ENCODE measurements around the gene NGEF. TPM values are rescaled to one million over a fixed set of nuclear protein-coding genes. Genes with fewer than 3 reads are reported as not detected.
"Not testable (repeated sequence)": the region's sequence is repeated elsewhere in the genome, so short reads cannot be mapped to it uniquely, and the experiment has no call there.

NGEF gene
- total RNA-seq, 1 experiment from 2014 or later = 3.9 TPM

GRCh38 chr2:232863996-232864395, 149.1 kb downstream of the NGEF start:
- DNase-seq = no peak
- Histone ChIP-seq H3K36me3 (replicated peaks; ENCODE audit: control insufficient read depth, insufficient read depth, low read length) (no peaks in the 10 kb centered on the region), H3K27me3 (ENCODE audit: control insufficient read depth, insufficient read depth, low read length) (no peaks in the 10 kb centered on the region), H3K4me3 (ENCODE audit: insufficient read depth, low read depth, low read length) (no peak overlapping the region)

- H3K4me3 ChIP-seq (ENCODE audit: insufficient read depth, low read depth, low read length) = no peak overlapping the region
- H3K36me3 ChIP-seq (replicated peaks; ENCODE audit: control insufficient read depth, insufficient read depth, low read length) = peaks cover 12% of the 10 kb centered on the region
- H3K27me3 ChIP-seq (ENCODE audit: control insufficient read depth, insufficient read depth, low read length) = no peaks in the 10 kb centered on the region
- DNase-seq = no peak
These were observed 151.7 kb downstream of the NGEF start for GRCh38 chr2:232861353-232861752.

GRCh38 chr2:232860593-232861241, 152.3 kb downstream of the NGEF start:
- peaks cover 12% of the 10 kb centered on the region for H3K36me3 ChIP-seq (replicated peaks; ENCODE audit: control insufficient read depth, insufficient read depth, low read length)
- H3K27me3 ChIP-seq (ENCODE audit: control insufficient read depth, insufficient read depth, low read length) = no peaks in the 10 kb centered on the region
- H3K4me3 ChIP-seq (ENCODE audit: insufficient read depth, low read depth, low read length) = no peak overlapping the region
- no peak for DNase-seq

GRCh38 chr2:232859385-232859916, 153.6 kb downstream of the NGEF start:
- H3K36me3 ChIP-seq (replicated peaks; ENCODE audit: control insufficient read depth, insufficient read depth, low read length) = peaks cover 12% of the 10 kb centered on the region
- H3K4me3 ChIP-seq (ENCODE audit: insufficient read depth, low read depth, low read length) = no peak overlapping the region
- DNase-seq = no peak
- no peaks in the 10 kb centered on the region for H3K27me3 ChIP-seq (ENCODE audit: control insufficient read depth, insufficient read depth, low read length)

GRCh38 chr2:232857158-232857563, 155.9 kb downstream of the NGEF start:
- H3K36me3 ChIP-seq (replicated peaks; ENCODE audit: control insufficient read depth, insufficient read depth, low read length) = peaks cover 12% of the 10 kb centered on the region
- no peak for DNase-seq
- no peaks in the 10 kb centered on the region for H3K27me3 ChIP-seq (ENCODE audit: control insufficient read depth, insufficient read depth, low read length)
- H3K4me3 ChIP-seq (ENCODE audit: insufficient read depth, low read depth, low read length) = no peak overlapping the region

- Histone ChIP-seq H3K36me3 (replicated peaks; ENCODE audit: control insufficient read depth, insufficient read depth, low read length) (peaks cover 19% of the 10 kb centered on the region), H3K27me3 (ENCODE audit: control insufficient read depth, insufficient read depth, low read length) (no peaks in the 10 kb centered on the region), H3K4me3 (ENCODE audit: insufficient read depth, low read depth, low read length) (no peak overlapping the region)
- no peak for DNase-seq
These were observed 159.0 kb downstream of the NGEF start for GRCh38 chr2:232854082-232854481.

GRCh38 chr2:232852676-232853075, 160.4 kb downstream of the NGEF start:
- DNase-seq = no peak
- Histone ChIP-seq H3K4me3 (ENCODE audit: insufficient read depth, low read depth, low read length) (no peak overlapping the region), H3K27me3 (ENCODE audit: control insufficient read depth, insufficient read depth, low read length) (no peaks in the 10 kb centered on the region), H3K36me3 (replicated peaks; ENCODE audit: control insufficient read depth, insufficient read depth, low read length) (peaks cover 24% of the 10 kb centered on the region)

- peaks cover 24% of the 10 kb centered on the region for H3K36me3 ChIP-seq (replicated peaks; ENCODE audit: control insufficient read depth, insufficient read depth, low read length)
These were observed 161.0 kb downstream of the NGEF start for GRCh38 chr2:232852081-232852480.

GRCh38 chr2:232850039-232850438, 163.0 kb downstream of the NGEF start:
- DNase-seq = no peak
- no peaks in the 10 kb centered on the region for H3K27me3 ChIP-seq (ENCODE audit: control insufficient read depth, insufficient read depth, low read length)
- peaks cover 23% of the 10 kb centered on the region for H3K36me3 ChIP-seq (replicated peaks; ENCODE audit: control insufficient read depth, insufficient read depth, low read length)
- H3K4me3 ChIP-seq (ENCODE audit: insufficient read depth, low read depth, low read length) = no peak overlapping the region

More at GRCh38 chr2:232852081-232852480, 161.0 kb downstream of the NGEF start:
- H3K27me3 ChIP-seq (ENCODE audit: control insufficient read depth, insufficient read depth, low read length); DNase-seq; H3K4me3 ChIP-seq (ENCODE audit: insufficient read depth, low read depth, low read length): not testable (repeated sequence)

GRCh38 chr2:232846055-232846454, 167.0 kb downstream of the NGEF start:
- Histone ChIP-seq H3K27me3 (ENCODE audit: control insufficient read depth, insufficient read depth, low read length) (no peaks in the 10 kb centered on the region), H3K36me3 (replicated peaks; ENCODE audit: control insufficient read depth, insufficient read depth, low read length) (peaks cover 32% of the 10 kb centered on the region), H3K4me3 (ENCODE audit: insufficient read depth, low read depth, low read length) (no peak overlapping the region)
- DNase-seq = no peak

GRCh38 chr2:232843834-232844233, 169.2 kb downstream of the NGEF start:
- DNase-seq = no peak
- no peaks in the 10 kb centered on the region for H3K27me3 ChIP-seq (ENCODE audit: control insufficient read depth, insufficient read depth, low read length)
- peaks cover 23% of the 10 kb centered on the region for H3K36me3 ChIP-seq (replicated peaks; ENCODE audit: control insufficient read depth, insufficient read depth, low read length)
- no peak overlapping the region for H3K4me3 ChIP-seq (ENCODE audit: insufficient read depth, low read depth, low read length)

GRCh38 chr2:232842689-232843088, 170.4 kb downstream of the NGEF start:
- Histone ChIP-seq H3K27me3 (ENCODE audit: control insufficient read depth, insufficient read depth, low read length) (no peaks in the 10 kb centered on the region), H3K4me3 (ENCODE audit: insufficient read depth, low read depth, low read length) (no peak overlapping the region), H3K36me3 (replicated peaks; ENCODE audit: control insufficient read depth, insufficient read depth, low read length) (peaks cover 19% of the 10 kb centered on the region)
- no peak for DNase-seq

GRCh38 chr2:232839411-232840079, 173.5 kb downstream of the NGEF start:
- DNase-seq = no peak
- no peak overlapping the region for H3K4me3 ChIP-seq (ENCODE audit: insufficient read depth, low read depth, low read length)
- peaks cover 9% of the 10 kb centered on the region for H3K36me3 ChIP-seq (replicated peaks; ENCODE audit: control insufficient read depth, insufficient read depth, low read length)
- no peaks in the 10 kb centered on the region for H3K27me3 ChIP-seq (ENCODE audit: control insufficient read depth, insufficient read depth, low read length)

GRCh38 chr2:232838406-232838874, 174.6 kb downstream of the NGEF start:
- no peaks in the 10 kb centered on the region for H3K27me3 ChIP-seq (ENCODE audit: control insufficient read depth, insufficient read depth, low read length)
- H3K36me3 ChIP-seq (replicated peaks; ENCODE audit: control insufficient read depth, insufficient read depth, low read length) = peaks cover 7% of the 10 kb centered on the region
- DNase-seq = no peak
- H3K4me3 ChIP-seq (ENCODE audit: insufficient read depth, low read depth, low read length) = no peak overlapping the region

- Histone ChIP-seq H3K36me3 (replicated peaks; ENCODE audit: control insufficient read depth, insufficient read depth, low read length) (peaks cover 12% of the 10 kb centered on the region), H3K27me3 (ENCODE audit: control insufficient read depth, insufficient read depth, low read length) (no peaks in the 10 kb centered on the region), H3K4me3 (ENCODE audit: insufficient read depth, low read depth, low read length) (no peak overlapping the region)
- DNase-seq = no peak
These were observed 176.1 kb downstream of the NGEF start for GRCh38 chr2:232836934-232837333.
